Mucosa of descending colon (tissue), 3 donors: ENCODE data around the gene ESPN. TPM values are rescaled to one million over a fixed set of nuclear protein-coding genes. Genes with fewer than 3 reads are reported as not detected.

ENCODE experiments used
- ATAC-seq: fragments of 200-7000 bp; cut with Tn5 transposase; one replicate; pipeline ENCODE4 v1.9.1; 2020; ENCODE audit warnings: mild to moderate bottlenecking, moderate library complexity
- DNase-seq, 3 donors: peaks; one replicate each; pipeline ENCODE4 v3.0.0-alpha.2; 2020
- H3K36me3 ChIP-seq: fragments of 200-600 bp; one replicate; pipeline ENCODE4 v1.8.0; 2021; ENCODE audit warnings: low read depth, mild to moderate bottlenecking
- H3K4me1 ChIP-seq: fragments of 200-600 bp; one replicate; pipeline ENCODE4 v1.8.0; 2021; ENCODE audit warnings: low read depth, mild to moderate bottlenecking
- H3K4me3 ChIP-seq: fragments of 200-600 bp; one replicate; pipeline ENCODE4 v1.8.0; 2021; ENCODE audit warnings: mild to moderate bottlenecking
- H3K9me3 ChIP-seq: fragments of 200-600 bp; one replicate; pipeline ENCODE4 v1.8.0; 2021; ENCODE audit warnings: mild to moderate bottlenecking
- intact Hi-C, 2 donors: fragments of 100-400 bp; cut with DNase I in 1 of 2; cut with micrococcal nuclease in 1 of 2; formaldehyde crosslinking; loops; one replicate each; pipeline versions ENCODE4 v1.11.0 to v1.11.1; 2022; cut with DNase I, micrococcal nuclease
- total RNA-seq, 3 donors: library from RNA; stranded (reverse); fragmentation: NEBNext Ultra II Directional in 2 of 3; extraction: Animal tissue kit (Norgen Biotek cat#: 25700) in 2 of 3; gene quantifications; one replicate each; pipeline versions ENCODE4 v1.2.1 to v1.2.4, GENCODE V29; 2021 to 2023
- TF ChIP-seq, protein P1 (sequence below): fragments of 200-600 bp; IDR thresholded peaks from one replicate; pipeline ENCODE4 v1.8.0; 2022; ENCODE audit warnings: antibody characterized with exemption, mild to moderate bottlenecking
- donor health status: DM: no; HTN: no; CAD: no; lungs with moderate emphysema.
- donor health status: DM: no; HTN: no; CAD: no.
- donor health status: DM: no; HTN: yes; CAD: no.

The ESPN gene
- total RNA-seq, 3 donors from 2014 or later: 65.7 to 137 (median 124) TPM

GRCh38 chr1:6483017-6483760, 58.6 kb downstream of the ESPN start:
- peak; percentile 81 to 86 (median 83) for DNase-seq

GRCh38 chr1:6483761-6484117, 59.2 kb downstream of the ESPN start:
- peak in 1 of 3 donors; percentile 8 for DNase-seq
- no peak for ATAC-seq
- TF ChIP-seq, protein P1, sequence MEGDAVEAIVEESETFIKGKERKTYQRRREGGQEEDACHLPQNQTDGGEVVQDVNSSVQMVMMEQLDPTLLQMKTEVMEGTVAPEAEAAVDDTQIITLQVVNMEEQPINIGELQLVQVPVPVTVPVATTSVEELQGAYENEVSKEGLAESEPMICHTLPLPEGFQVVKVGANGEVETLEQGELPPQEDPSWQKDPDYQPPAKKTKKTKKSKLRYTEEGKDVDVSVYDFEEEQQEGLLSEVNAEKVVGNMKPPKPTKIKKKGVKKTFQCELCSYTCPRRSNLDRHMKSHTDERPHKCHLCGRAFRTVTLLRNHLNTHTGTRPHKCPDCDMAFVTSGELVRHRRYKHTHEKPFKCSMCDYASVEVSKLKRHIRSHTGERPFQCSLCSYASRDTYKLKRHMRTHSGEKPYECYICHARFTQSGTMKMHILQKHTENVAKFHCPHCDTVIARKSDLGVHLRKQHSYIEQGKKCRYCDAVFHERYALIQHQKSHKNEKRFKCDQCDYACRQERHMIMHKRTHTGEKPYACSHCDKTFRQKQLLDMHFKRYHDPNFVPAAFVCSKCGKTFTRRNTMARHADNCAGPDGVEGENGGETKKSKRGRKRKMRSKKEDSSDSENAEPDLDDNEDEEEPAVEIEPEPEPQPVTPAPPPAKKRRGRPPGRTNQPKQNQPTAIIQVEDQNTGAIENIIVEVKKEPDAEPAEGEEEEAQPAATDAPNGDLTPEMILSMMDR: no peak
- H3K9me3 ChIP-seq: no peaks in the 10 kb centered on the region
- H3K36me3 ChIP-seq: no peaks in the 10 kb centered on the region
- peaks cover 25% of the 10 kb centered on the region for H3K4me1 ChIP-seq
- no peak overlapping the region for H3K4me3 ChIP-seq
- intact Hi-C loops: no loop called here

More at GRCh38 chr1:6483017-6483760, 58.6 kb downstream of the ESPN start:
- intact Hi-C loops: no loop called here
- no peaks in the 10 kb centered on the region for H3K9me3 ChIP-seq
- no peak overlapping the region for H3K4me3 ChIP-seq
- ATAC-seq: peak; percentile 81
- no peaks in the 10 kb centered on the region for H3K36me3 ChIP-seq
- TF ChIP-seq, protein P1: no peak
- peaks cover 24% of the 10 kb centered on the region for H3K4me1 ChIP-seq

- DNase-seq (peak in 1 of 3 donors; percentile 16), ATAC-seq (peak; percentile 2)
- Histone ChIP-seq H3K9me3 (no peaks in the 10 kb centered on the region), H3K4me3 (no peak overlapping the region), H3K4me1 (peaks cover 36% of the 10 kb centered on the region), H3K36me3 (no peaks in the 10 kb centered on the region)
- TF ChIP-seq, protein P1: no peak
- intact Hi-C loops: no loop called here
Observed at GRCh38 chr1:6484826-6485167, 60.2 kb downstream of the ESPN start.

- DNase-seq (peak in 1 of 3 donors; percentile 29), ATAC-seq (peak; percentile 0)
- intact Hi-C loops: no loop called here
- Histone ChIP-seq H3K36me3 (no peaks in the 10 kb centered on the region), H3K9me3 (no peaks in the 10 kb centered on the region), H3K4me3 (no peak overlapping the region), H3K4me1 (peaks cover 39% of the 10 kb centered on the region)
- TF ChIP-seq, protein P1: no peak
Observed at GRCh38 chr1:6485168-6486101, 60.9 kb downstream of the ESPN start.

DNA sequence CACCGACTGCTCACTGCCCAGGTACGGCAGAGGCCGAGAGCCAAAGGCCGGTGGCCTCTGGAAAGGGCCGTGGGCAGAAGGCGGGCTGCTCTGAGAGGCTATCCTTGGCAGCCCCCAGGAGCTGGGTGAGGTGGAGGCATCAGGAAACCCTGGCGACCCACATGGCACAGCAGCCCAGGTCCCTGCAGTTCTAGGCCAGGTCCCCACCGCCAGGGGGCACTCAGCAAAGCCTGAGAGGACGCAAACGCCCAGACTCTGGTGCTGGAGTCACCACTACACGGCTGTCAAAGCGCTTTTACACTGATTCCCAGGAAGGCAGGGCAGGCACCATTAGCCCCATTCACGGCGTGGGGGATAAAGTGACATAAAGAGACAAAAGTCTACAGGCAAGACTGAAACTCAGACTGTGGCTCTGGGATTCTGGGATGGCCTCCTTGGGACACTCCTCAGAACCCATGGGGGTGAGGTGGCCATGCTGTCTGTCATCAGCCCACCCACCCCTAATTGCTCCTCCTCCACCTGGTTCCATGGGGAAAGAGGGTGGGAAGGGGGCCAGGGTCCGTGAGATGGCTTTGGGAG, 61.9 kb downstream of the ESPN start:
- H3K9me3 ChIP-seq: no peaks in the 10 kb centered on the region
- DNase-seq (peak; percentile 87 to 96 (median 93)), ATAC-seq (peak; percentile 61)
- H3K4me3 ChIP-seq: no peak overlapping the region
- intact Hi-C loops: no loop called here
- TF ChIP-seq, protein P1: peak; percentile 67
- no peaks in the 10 kb centered on the region for H3K36me3 ChIP-seq
- H3K4me1 ChIP-seq: peaks cover 43% of the 10 kb centered on the region
